ENCODE measurements around the gene BRSK2. TPM values are rescaled to one million over a fixed set of nuclear protein-coding genes. Genes with fewer than 3 reads are reported as not detected.

BRSK2 gene
- polyA plus RNA-seq, 2 donors: 0.90 to 1.1 TPM

DNA sequence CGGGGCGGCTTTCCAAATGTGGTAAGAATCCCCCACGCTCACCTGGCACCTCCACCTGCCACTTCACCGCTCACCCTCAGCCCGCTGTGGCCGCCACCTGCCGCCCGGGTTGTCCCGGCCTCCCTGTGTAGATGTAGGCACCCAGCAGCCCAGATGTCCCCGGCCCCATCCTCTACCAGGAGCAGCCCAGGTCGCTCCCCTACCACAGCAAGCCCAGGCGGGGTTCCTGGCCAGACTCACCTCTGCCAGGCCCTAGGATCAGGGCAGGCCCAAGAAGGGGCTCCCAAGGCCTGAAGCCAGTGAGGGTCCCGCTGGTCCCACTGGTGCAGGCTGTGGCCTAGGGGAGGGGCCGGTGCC lies 69.5 kb downstream of the BRSK2 start:
- H3K27ac ChIP-seq (ENCODE audit: low read depth in 2 of 2, low read length in 1 of 2): peak overlapping the region; percentile 53 to 85
- H3K4me3 ChIP-seq (ENCODE audit: low read depth in 1 of 2, low read length in 2 of 2): no peak overlapping the region
- 55 to 57% methylated on average over 14 of the region's 14 CpGs for WGBS, 2 donors
- H3K27me3 ChIP-seq (ENCODE audit: control insufficient read depth in 1 of 2, insufficient read depth in 2 of 2, low read length in 2 of 2): no peaks in the 10 kb centered on the region
- H3K9me3 ChIP-seq (ENCODE audit: control insufficient read depth in 2 of 2, insufficient read depth in 1 of 2, low read depth in 1 of 2, low read length in 1 of 2): no peaks in the 10 kb centered on the region
- H3K36me3 ChIP-seq (ENCODE audit: control insufficient read depth in 2 of 2, insufficient read depth in 2 of 2, low read length in 1 of 2): no peaks in the 10 kb centered on the region
- peaks cover 0 to 16% of the 10 kb centered on the region in 2 donors for H3K4me1 ChIP-seq (ENCODE audit: control insufficient read depth in 2 of 2, insufficient read depth in 2 of 2, low read length in 1 of 2)

DNA sequence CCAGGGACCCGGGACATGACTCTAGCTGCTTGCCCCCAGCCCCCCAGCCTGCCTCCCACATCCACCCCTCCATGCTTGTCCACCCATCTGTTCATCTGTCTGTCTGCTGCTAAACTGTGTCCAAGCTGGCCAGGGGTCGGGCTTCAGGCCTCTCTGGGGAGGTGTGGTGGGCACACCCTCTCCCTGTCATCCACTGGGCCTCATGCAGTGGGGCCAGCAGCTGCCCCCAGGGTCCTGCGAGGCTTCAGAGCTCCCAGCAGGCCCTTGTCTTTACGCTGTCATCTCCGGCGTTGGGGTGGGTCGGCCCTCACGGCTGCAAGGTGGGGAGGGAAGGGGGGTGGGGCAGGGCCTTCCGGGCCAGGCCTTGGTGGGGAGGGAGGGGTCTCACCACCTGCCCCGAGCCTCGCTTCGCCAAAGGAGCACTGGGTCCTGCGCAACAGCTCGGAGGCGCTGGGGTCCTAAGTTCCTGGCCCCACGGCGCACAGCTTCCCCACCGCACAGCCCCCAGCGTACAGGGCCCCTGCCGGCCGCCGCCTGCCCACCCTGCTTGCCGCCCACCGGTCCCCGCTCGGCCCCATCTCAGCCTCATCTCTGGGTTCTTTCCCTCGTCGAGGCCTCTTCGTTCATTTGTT lies 70.1 kb downstream of the BRSK2 start:
- WGBS, 2 donors: 39 to 53% methylated on average over 25 to 29 of the region's 29 CpGs
- peak overlapping the region in 1 of 2 donors; percentile 23 for H3K4me3 ChIP-seq (ENCODE audit: low read depth in 1 of 2, low read length in 2 of 2)
- no peaks in the 10 kb centered on the region for H3K27me3 ChIP-seq (ENCODE audit: control insufficient read depth in 1 of 2, insufficient read depth in 2 of 2, low read length in 2 of 2)
- peaks cover 0 to under 1% of the 10 kb centered on the region in 2 donors for H3K36me3 ChIP-seq (ENCODE audit: control insufficient read depth in 2 of 2, insufficient read depth in 2 of 2, low read length in 1 of 2)
- no peaks in the 10 kb centered on the region for H3K9me3 ChIP-seq (ENCODE audit: control insufficient read depth in 2 of 2, insufficient read depth in 1 of 2, low read depth in 1 of 2, low read length in 1 of 2)
- H3K27ac ChIP-seq (ENCODE audit: low read depth in 2 of 2, low read length in 1 of 2): peak overlapping the region; percentile 53 to 85
- H3K4me1 ChIP-seq (ENCODE audit: control insufficient read depth in 2 of 2, insufficient read depth in 2 of 2, low read length in 1 of 2): peaks cover 0 to 13% of the 10 kb centered on the region in 2 donors

DNA sequence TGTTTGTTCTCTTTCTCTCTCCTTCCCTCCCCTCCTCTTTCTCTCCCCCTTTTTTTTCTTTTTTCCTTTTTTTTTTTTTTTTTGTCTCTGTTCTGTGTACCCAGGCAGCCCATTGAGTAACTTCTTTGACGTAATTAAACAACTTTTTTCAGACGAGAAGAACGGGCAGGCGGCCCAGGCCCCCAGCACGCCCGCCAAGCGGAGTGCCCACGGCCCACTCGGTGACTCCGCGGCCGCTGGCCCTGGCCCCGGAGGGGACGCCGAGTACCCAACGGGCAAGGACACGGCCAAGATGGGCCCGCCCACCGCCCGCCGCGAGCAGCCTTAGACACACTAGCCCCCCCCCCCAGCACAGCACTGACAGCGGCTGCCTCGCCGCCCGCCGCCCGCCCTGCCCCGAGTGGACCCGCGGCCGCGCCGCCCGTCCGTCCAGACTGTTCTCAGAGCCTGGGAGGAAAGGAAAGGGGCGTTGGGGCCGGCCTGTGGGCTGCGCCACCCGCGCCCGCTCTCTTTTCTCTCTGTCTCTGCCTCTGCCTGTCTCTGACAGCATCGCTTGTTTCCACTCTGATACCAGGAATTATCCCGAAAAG lies 70.8 kb downstream of the BRSK2 start:
- Histone ChIP-seq H3K27me3 (ENCODE audit: control insufficient read depth in 1 of 2, insufficient read depth in 2 of 2, low read length in 2 of 2) (no peaks in the 10 kb centered on the region), H3K27ac (ENCODE audit: low read depth in 2 of 2, low read length in 1 of 2) (peak overlapping the region; percentile 56 to 85), H3K9me3 (ENCODE audit: control insufficient read depth in 2 of 2, insufficient read depth in 1 of 2, low read depth in 1 of 2, low read length in 1 of 2) (no peaks in the 10 kb centered on the region), H3K4me1 (ENCODE audit: control insufficient read depth in 2 of 2, insufficient read depth in 2 of 2, low read length in 1 of 2) (peaks cover 0 to 13% of the 10 kb centered on the region in 2 donors), H3K36me3 (ENCODE audit: control insufficient read depth in 2 of 2, insufficient read depth in 2 of 2, low read length in 1 of 2) (peaks cover 0 to 6% of the 10 kb centered on the region in 2 donors), H3K4me3 (ENCODE audit: low read depth in 1 of 2, low read length in 2 of 2) (peak overlapping the region in 1 of 2 donors; percentile 2)
- 36 to 41% methylated on average over 34 to 44 of the region's 44 CpGs for WGBS, 2 donors

DNA sequence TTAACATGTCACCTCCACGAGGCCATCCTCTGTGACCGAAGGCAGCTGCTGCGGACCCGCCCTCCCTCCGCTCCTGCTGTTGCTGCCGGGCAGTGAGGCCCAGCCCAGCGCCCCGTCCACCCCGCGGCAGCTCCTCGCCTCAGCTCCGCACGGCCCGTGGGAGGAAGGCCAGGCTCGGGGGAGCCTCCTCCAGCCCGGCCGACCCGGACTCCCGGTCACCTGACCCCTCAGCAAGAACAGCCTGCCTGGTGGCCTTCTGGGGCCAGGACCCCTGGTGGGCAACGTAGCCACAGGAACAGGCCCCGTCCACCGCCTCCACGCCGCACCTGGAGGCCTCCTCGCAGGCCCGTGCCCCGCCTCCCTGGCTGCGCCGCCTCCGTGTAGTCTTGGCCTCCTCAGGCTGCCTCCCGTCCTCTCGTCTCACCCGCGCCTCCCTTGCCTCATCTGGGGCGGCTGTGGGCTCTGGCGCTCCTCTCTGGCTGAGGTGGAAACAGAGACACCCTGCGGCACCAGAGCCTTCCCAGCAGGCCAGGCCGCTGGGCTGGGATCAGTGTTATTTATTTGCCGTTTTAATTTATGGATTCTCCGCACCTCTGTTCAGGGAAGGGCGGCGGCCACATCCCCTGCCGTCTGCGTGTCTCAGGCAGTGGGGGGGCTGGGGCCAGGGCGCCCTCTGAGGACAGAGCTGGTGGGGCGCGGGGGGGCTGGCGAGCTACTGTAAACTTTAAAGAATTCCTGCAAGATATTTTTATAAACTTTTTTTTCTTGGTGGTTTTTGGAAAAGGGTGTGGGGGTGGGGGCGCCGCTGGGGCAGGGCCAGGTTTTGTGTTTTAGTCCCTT lies 71.5 kb downstream of the BRSK2 start:
- Histone ChIP-seq H3K4me1 (ENCODE audit: control insufficient read depth in 2 of 2, insufficient read depth in 2 of 2, low read length in 1 of 2) (peaks cover 0 to 13% of the 10 kb centered on the region in 2 donors), H3K36me3 (ENCODE audit: control insufficient read depth in 2 of 2, insufficient read depth in 2 of 2, low read length in 1 of 2) (peaks cover 0 to 10% of the 10 kb centered on the region in 2 donors), H3K4me3 (ENCODE audit: low read depth in 1 of 2, low read length in 2 of 2) (peak overlapping the region in 1 of 2 donors; percentile 2), H3K27me3 (ENCODE audit: control insufficient read depth in 1 of 2, insufficient read depth in 2 of 2, low read length in 2 of 2) (no peaks in the 10 kb centered on the region), H3K27ac (ENCODE audit: low read depth in 2 of 2, low read length in 1 of 2) (peak overlapping the region; percentile 56 to 79), H3K9me3 (ENCODE audit: control insufficient read depth in 2 of 2, insufficient read depth in 1 of 2, low read depth in 1 of 2, low read length in 1 of 2) (no peaks in the 10 kb centered on the region)
- WGBS, 2 donors: 43 to 62% methylated on average over 36 to 50 of the region's 50 CpGs

DNA sequence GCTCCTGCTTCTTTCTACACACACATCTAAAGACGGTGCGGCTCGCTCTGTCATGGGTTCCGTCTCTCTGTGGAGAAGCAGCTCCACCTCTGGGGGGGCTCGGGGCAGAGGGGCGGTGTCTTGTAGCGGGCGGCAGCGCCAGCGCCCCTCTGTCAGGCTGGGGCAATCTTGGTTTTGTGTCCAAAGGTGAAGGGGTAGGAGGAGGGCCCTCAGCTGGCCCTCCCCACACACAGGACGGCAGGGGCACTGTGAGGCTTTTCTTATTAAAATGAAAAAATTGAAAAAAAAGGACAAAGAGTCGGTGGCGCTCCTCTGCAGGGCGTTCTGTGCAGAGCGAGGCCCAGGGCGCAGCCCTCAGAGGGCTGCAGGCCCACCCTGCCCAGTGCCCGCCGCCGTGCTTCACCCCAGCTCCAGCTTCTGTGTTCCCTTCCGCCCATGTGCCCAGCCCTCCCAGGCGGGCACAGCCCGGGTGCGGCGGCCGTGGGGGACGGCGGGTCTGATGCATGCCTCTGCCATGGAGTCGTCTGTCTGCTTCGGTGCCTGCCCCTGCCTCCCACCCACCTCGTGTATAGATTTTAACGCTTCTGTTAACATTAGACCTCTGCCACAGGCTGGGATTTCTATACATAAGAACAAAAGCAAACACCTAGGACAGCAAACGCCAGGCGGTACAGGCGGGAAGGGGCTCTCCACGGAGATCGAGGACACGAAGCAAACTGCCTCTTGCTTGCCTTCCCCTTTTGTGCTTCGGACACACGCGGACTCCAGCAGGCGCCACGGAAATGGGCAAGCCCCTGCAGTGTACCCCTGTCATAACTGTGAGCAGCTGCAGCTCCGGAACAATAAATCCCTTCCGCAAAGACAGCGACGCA lies 72.3 kb downstream of the BRSK2 start:
- Histone ChIP-seq H3K9me3 (ENCODE audit: control insufficient read depth in 2 of 2, insufficient read depth in 1 of 2, low read depth in 1 of 2, low read length in 1 of 2) (no peaks in the 10 kb centered on the region), H3K27me3 (ENCODE audit: control insufficient read depth in 1 of 2, insufficient read depth in 2 of 2, low read length in 2 of 2) (no peaks in the 10 kb centered on the region), H3K36me3 (ENCODE audit: control insufficient read depth in 2 of 2, insufficient read depth in 2 of 2, low read length in 1 of 2) (peaks cover 0 to 17% of the 10 kb centered on the region in 2 donors), H3K4me1 (ENCODE audit: control insufficient read depth in 2 of 2, insufficient read depth in 2 of 2, low read length in 1 of 2) (peaks cover 0 to 13% of the 10 kb centered on the region in 2 donors), H3K4me3 (ENCODE audit: low read depth in 1 of 2, low read length in 2 of 2) (no peak overlapping the region), H3K27ac (ENCODE audit: low read depth in 2 of 2, low read length in 1 of 2) (peak overlapping the region; percentile 20 to 21)
- WGBS, 2 donors: 70 to 78% methylated on average over 44 to 46 of the region's 46 CpGs

DNA sequence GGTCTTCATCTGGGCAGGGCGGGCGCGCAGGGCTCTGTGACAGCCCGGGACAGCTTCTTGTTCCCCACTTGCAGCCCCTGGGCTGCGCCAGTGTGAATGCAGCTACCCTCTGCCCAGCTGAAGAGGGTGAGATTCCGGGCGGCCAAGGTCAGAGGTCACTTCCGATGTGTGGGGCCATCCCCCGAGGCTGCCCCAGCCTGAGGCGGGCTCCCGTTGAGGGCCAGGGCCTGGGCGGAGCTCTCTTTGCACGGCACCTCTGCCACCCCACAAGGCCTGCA lies 72.9 kb downstream of the BRSK2 start:
- 74 to 75% methylated on average over 13 of the region's 13 CpGs for WGBS, 2 donors
- no peaks in the 10 kb centered on the region for H3K9me3 ChIP-seq (ENCODE audit: control insufficient read depth in 2 of 2, insufficient read depth in 1 of 2, low read depth in 1 of 2, low read length in 1 of 2)
- peaks cover 0 to 20% of the 10 kb centered on the region in 2 donors for H3K36me3 ChIP-seq (ENCODE audit: control insufficient read depth in 2 of 2, insufficient read depth in 2 of 2, low read length in 1 of 2)
- no peak overlapping the region for H3K4me3 ChIP-seq (ENCODE audit: low read depth in 1 of 2, low read length in 2 of 2)
- H3K4me1 ChIP-seq (ENCODE audit: control insufficient read depth in 2 of 2, insufficient read depth in 2 of 2, low read length in 1 of 2): peaks cover 0 to 10% of the 10 kb centered on the region in 2 donors
- no peak overlapping the region for H3K27ac ChIP-seq (ENCODE audit: low read depth in 2 of 2, low read length in 1 of 2)
- no peaks in the 10 kb centered on the region for H3K27me3 ChIP-seq (ENCODE audit: control insufficient read depth in 1 of 2, insufficient read depth in 2 of 2, low read length in 2 of 2)

DNA sequence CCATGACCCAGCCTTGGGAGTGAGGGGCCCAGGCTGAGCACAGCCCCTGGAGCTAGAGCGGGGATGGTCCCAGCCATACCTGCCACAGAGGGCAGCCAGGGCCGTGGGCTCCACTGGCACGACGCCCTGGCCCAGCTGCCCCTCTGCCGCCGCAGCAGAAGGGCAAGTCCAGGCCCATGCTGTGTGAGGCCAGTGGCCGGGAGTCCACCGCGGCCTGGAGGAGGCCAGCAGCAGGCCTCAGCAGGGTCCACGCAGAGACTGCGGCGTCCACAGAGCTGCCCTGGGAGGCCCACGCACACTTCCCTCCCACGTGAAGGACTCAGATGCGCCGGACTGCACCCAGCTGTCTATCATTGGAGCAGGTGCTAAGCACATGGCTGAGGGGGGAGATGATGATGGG lies 73.3 kb downstream of the BRSK2 start:
- Histone ChIP-seq H3K4me1 (ENCODE audit: control insufficient read depth in 2 of 2, insufficient read depth in 2 of 2, low read length in 1 of 2) (peaks cover 0 to 10% of the 10 kb centered on the region in 2 donors), H3K4me3 (ENCODE audit: low read depth in 1 of 2, low read length in 2 of 2) (no peak overlapping the region), H3K36me3 (ENCODE audit: control insufficient read depth in 2 of 2, insufficient read depth in 2 of 2, low read length in 1 of 2) (peaks cover 0 to 24% of the 10 kb centered on the region in 2 donors), H3K9me3 (ENCODE audit: control insufficient read depth in 2 of 2, insufficient read depth in 1 of 2, low read depth in 1 of 2, low read length in 1 of 2) (no peaks in the 10 kb centered on the region), H3K27me3 (ENCODE audit: control insufficient read depth in 1 of 2, insufficient read depth in 2 of 2, low read length in 2 of 2) (no peaks in the 10 kb centered on the region), H3K27ac (ENCODE audit: low read depth in 2 of 2, low read length in 1 of 2) (no peak overlapping the region)
- 89 to 90% methylated on average over 15 to 16 of the region's 16 CpGs for WGBS, 2 donors

DNA sequence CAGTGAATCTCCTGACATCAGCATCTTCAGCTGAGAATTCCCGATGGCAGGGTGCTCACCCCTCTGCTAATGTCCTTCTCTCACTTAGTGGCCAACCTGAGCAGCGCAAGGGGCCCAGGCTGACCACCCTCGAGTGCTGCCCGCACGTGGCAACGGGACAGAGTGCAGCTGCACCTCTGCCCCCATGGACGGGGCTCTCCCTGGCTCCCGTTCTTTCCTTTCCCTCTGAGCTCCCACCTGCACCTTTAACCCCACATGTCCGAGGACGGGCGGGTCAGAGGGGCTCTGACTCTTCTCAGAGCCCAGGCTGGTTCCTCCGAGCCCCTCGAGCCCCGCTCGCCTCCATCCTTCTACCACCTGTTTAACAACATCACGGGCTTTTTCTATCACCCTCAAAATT lies 77.0 kb downstream of the BRSK2 start:
- H3K36me3 ChIP-seq (ENCODE audit: control insufficient read depth in 2 of 2, insufficient read depth in 2 of 2, low read length in 1 of 2): peaks cover 0 to 50% of the 10 kb centered on the region in 2 donors
- H3K27ac ChIP-seq (ENCODE audit: low read depth in 2 of 2, low read length in 1 of 2): no peak overlapping the region
- 83 to 90% methylated on average over 16 of the region's 16 CpGs for WGBS, 2 donors
- H3K4me1 ChIP-seq (ENCODE audit: control insufficient read depth in 2 of 2, insufficient read depth in 2 of 2, low read length in 1 of 2): no peaks in the 10 kb centered on the region
- no peak overlapping the region for H3K4me3 ChIP-seq (ENCODE audit: low read depth in 1 of 2, low read length in 2 of 2)
- H3K27me3 ChIP-seq (ENCODE audit: control insufficient read depth in 1 of 2, insufficient read depth in 2 of 2, low read length in 2 of 2): no peaks in the 10 kb centered on the region
- H3K9me3 ChIP-seq (ENCODE audit: control insufficient read depth in 2 of 2, insufficient read depth in 1 of 2, low read depth in 1 of 2, low read length in 1 of 2): no peaks in the 10 kb centered on the region

DNA sequence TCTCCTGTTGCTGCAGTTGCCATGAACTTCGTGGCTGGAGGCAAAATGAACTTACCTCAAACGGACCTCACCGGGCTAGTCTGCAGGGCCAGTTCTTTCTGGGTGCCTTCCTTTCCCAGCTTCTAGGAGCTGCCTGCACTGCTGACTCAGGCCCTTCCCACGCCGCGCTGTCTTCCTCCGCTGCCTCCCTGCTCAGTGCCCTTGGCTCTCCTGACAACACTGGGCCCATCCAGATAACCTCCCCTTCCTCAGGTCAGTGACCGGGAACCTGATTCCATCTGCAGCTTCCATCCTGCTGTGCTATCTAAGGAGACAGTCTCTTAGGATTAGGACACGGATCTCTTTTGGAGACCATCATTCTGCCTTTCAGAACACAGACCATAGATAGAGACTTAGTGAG lies 77.5 kb downstream of the BRSK2 start:
- Histone ChIP-seq H3K9me3 (ENCODE audit: control insufficient read depth in 2 of 2, insufficient read depth in 1 of 2, low read depth in 1 of 2, low read length in 1 of 2) (no peaks in the 10 kb centered on the region), H3K27me3 (ENCODE audit: control insufficient read depth in 1 of 2, insufficient read depth in 2 of 2, low read length in 2 of 2) (no peaks in the 10 kb centered on the region), H3K4me1 (ENCODE audit: control insufficient read depth in 2 of 2, insufficient read depth in 2 of 2, low read length in 1 of 2) (no peaks in the 10 kb centered on the region), H3K4me3 (ENCODE audit: low read depth in 1 of 2, low read length in 2 of 2) (no peak overlapping the region), H3K27ac (ENCODE audit: low read depth in 2 of 2, low read length in 1 of 2) (no peak overlapping the region), H3K36me3 (ENCODE audit: control insufficient read depth in 2 of 2, insufficient read depth in 2 of 2, low read length in 1 of 2) (peaks cover 0 to 50% of the 10 kb centered on the region in 2 donors)
- WGBS, 2 donors: 77 to 82% methylated on average over 9 of the region's 9 CpGs

Measured in esophagus (tissue), 2 donors.